Measurements from ENCODE around the gene FADS1.

GRCh38 chr11:61795876-61796526 is 20.8 kb downstream of the FADS1 start:
- TF ChIP-seq POLR2A (IDR thresholded peaks at IDR 0.05; ENCODE audit: low read length) (no peak), GATA1 (IDR thresholded peaks at IDR 0.05; ENCODE audit: low read depth, low read length) (no peak)

All from erythroblast (primary cell).